HepG2 (cell line): ENCODE results near the gene SPACA4. TPM values are rescaled to one million over a fixed set of nuclear protein-coding genes. Genes with fewer than 3 reads are reported as not detected.
A peak's percentile ranks its signal among the peaks of the same experiment; 100 is the strongest.

ENCODE experiments used
- ARID2 ChIP-seq: sonication (generic); formaldehyde crosslinking; IDR thresholded peaks from 2 replicates; pipeline ENCODE4 v1.8.1; 2022; ENCODE audit warnings: mild to moderate bottlenecking, missing genetic modification reagents, borderline replicate concordance
- DZIP1 ChIP-seq: sonication (generic); formaldehyde crosslinking; IDR thresholded peaks from 2 replicates; pipeline ENCODE4 v1.5.0; 2020; ENCODE audit warnings: mild to moderate bottlenecking, missing genetic modification reagents
- E2F5 ChIP-seq: sonication (generic); formaldehyde crosslinking; conservative IDR thresholded peaks from 2 replicates; pipeline ENCODE4 v1.4.0; 2020; ENCODE audit warnings: missing genetic modification reagents
- FOXC1 ChIP-seq: sonication (generic); formaldehyde crosslinking; IDR thresholded peaks from 2 replicates; pipeline ENCODE4 v1.8.0; 2022; ENCODE audit warnings: mild to moderate bottlenecking, missing genetic modification reagents, borderline replicate concordance
- NR2C2 ChIP-seq: sonication (generic); formaldehyde crosslinking; IDR thresholded peaks from 2 replicates; pipeline ENCODE4 v1.4.0; 2020; ENCODE audit warnings: missing genetic modification reagents, mild to moderate bottlenecking, moderate library complexity, borderline replicate concordance
- RBM22 ChIP-seq: fragments of 200-400 bp; formaldehyde crosslinking; optimal IDR thresholded peaks from 2 replicates; pipeline ENCODE3; 2017; ENCODE audit warnings: mild to moderate bottlenecking, low read length, moderate library complexity
- SUZ12 ChIP-seq: fragments of 150-350 bp; IDR thresholded peaks from 2 replicates; pipeline ENCODE4 v1.6.1; 2014; ENCODE audit warnings: low read depth, low read length
- U2AF2 ChIP-seq: fragments of 200-400 bp; formaldehyde crosslinking; IDR thresholded peaks from 2 replicates; pipeline ENCODE4 v1.6.1; 2017; ENCODE audit warnings: low read depth, mild to moderate bottlenecking, low read length
- ZNF605 ChIP-seq: sonication (generic); formaldehyde crosslinking; IDR thresholded peaks from 2 replicates; pipeline ENCODE4 v1.8.0; 2022; ENCODE audit warnings: mild to moderate bottlenecking, missing genetic modification reagents
- ZNF652 ChIP-seq: IDR thresholded peaks from 2 replicates; pipeline ENCODE4 v1.6.1; 2016; ENCODE audit warnings: low read depth, borderline replicate concordance
- ZNF687 ChIP-seq: sonication (generic); formaldehyde crosslinking; IDR thresholded peaks from 2 replicates; pipeline ENCODE4 v1.5.1; 2020; ENCODE audit warnings: mild to moderate bottlenecking, missing genetic modification reagents, moderate library complexity
- ZNF724P ChIP-seq: sonication (generic); formaldehyde crosslinking; IDR thresholded peaks from 2 replicates; pipeline ENCODE4 v1.8.0; 2022; ENCODE audit warnings: missing genetic modification reagents, borderline replicate concordance
- polyA plus RNA-seq, 8 experiments: library from polyadenylated mRNA; depleted of rRNA in 3 of 8; stranded (reverse) in 7 of 8; unstranded in 1 of 8; fragments of >200 nt; fragmentation: Illumina TruSeq in 4 of 8; extraction: Trizol in 4 of 8; gene quantifications; 2 replicates each; pipeline versions ENCODE4 v1.2.1 to v1.2.3, GENCODE V29; 2011 to 2016; ENCODE audit warnings: low read depth in 4 of 8, missing spikeins in 1 of 8, mixed read lengths in 1 of 8; ENCODE audit not compliant: insufficient read depth in 1 of 8
- total RNA-seq, 5 experiments: library from RNA; depleted of rRNA; stranded (reverse); fragments of >200 nt; fragmentation: Illumina TruSeq; extraction: Trizol; gene quantifications; 2 replicates each; pipeline ENCODE4 v1.2.3, GENCODE V29; 2016; ENCODE audit warnings: low read depth in 1 of 5

Gene SPACA4
- total and polyA plus RNA-seq, 2 of the 13 experiments (the other 11 are each of a cell fraction or from before 2014, with no cell fraction given), result not detected

- TF ChIP-seq DZIP1 (CRISPR knock-in tag) (no peak), ZNF652 (CRISPR knock-in tag) (no peak), ZNF687 (CRISPR knock-in tag) (no peak), ZNF605 (CRISPR knock-in tag) (no peak), ARID2 (no peak), SUZ12 (no peak), ZNF724P (no peak), NR2C2 (CRISPR knock-in tag) (peak; percentile 47; the same call in 1 of the 2 replicates), U2AF2 (no peak), FOXC1 (CRISPR knock-in tag) (no peak), RBM22 (no peak), E2F5 (CRISPR knock-in tag) (no peak)
- TF ChIP-seq, all 625 proteins: peak for 46
Observed at GRCh38 chr19:48637948-48638830, 31.6 kb downstream of the SPACA4 start (continued).
